DMS114 treated with DMSO at 0.1 percent for 48 hours (cell line): Measurements from ENCODE around the gene DIPK1B.
A peak's percentile ranks its signal among the peaks of the same experiment; 100 is the strongest.
"Not testable (repeated sequence)": the region's sequence is repeated elsewhere in the genome, so short reads cannot be mapped to it uniquely, and the experiment has no call there.

Source experiments
- DNase-seq: peaks from one replicate; lab custom pipeline; 2025; ENCODE audit not compliant: unreplicated experiment; lab: John Stamatoyannopoulos, UW

Gene DIPK1B

GRCh38 chr9:136748666-136749611 is 36.6 kb downstream of the DIPK1B start:
- DNase-seq = no peak

GRCh38 chr9:136750526-136750925 is 38.2 kb downstream of the DIPK1B start:
- DNase-seq = no peak

- no peak for DNase-seq
These were observed 38.9 kb downstream of the DIPK1B start for GRCh38 chr9:136751244-136751643.

DNA sequence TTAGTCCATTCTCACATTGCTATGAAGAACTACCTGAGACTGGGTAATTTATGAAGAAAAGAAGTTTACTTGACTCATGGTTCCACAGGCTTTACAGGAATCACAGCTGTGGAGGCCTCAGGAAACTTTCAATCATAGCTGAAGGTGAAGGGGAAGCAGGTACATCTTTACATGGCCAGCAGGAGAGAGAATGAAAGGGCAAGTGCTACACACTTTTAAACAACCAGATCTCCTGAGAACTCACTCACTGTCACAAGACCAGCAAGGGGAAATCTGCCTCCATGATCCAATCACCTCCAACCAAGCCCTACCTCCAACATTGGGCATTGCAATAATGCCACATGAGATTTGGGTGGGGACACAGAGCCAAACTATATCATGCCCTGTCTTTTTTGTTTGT is 39.4 kb downstream of the DIPK1B start:
- DNase-seq = no peak

DNA sequence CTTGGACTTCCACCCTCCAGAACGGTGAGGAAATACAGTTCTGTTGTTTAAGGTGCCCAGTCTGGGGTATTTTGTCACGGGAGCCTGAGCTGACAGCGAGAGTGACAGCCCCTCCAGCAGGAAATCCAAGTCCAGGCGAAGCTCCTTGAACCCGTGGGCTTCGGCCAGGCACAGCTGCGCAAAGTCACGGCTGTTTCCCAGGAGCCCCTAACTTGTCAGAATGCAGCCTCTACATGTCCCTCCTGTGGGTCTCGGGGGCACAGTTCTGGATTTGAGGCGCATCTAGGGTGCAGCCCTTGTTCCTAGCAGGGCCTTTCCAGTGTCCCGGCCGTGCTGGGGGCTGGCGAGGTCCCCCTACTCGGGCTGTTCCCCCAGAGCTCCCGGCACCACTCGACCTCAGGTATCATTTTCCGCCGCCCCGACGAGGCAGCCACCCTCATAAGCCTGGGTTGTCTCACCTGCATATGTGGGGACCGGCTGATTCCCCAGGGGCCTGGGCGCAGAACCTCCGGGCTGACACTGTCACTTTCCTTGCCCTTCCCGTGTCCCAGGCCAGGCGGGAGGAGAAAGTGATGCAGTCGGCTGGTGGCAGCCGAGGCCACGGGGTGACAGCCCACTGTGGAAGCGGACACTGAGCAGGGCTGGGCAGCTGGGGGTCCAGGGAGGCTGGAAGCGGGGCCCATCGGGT is 41.1 kb downstream of the DIPK1B start:
- DNase-seq = no peak

DNA sequence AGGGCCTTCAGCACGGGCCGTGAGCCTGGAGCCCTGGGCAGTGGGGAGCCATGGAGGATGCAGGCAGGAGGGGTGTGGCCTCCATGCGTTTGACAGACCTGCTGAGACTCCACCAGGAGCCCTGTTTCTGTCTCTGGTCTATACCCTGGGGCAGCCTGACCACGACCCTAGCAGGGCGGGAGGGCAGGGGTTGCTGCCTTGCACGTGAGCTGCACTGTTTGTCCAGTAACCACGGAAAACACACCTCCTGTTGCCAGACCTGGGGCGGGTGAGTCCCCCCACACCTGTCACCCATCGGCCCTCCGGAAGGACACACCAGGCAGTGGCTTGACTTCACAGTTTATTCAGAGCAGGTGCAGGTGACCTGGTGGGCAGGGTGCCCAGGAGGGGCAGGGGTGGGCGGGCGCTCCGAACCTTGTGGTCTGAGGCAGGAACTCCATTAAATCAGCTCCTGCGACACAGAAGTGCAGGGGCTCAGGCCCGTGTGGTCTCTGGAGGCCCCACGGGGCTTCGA is 41.7 kb downstream of the DIPK1B start:
- no peak for DNase-seq

DNA sequence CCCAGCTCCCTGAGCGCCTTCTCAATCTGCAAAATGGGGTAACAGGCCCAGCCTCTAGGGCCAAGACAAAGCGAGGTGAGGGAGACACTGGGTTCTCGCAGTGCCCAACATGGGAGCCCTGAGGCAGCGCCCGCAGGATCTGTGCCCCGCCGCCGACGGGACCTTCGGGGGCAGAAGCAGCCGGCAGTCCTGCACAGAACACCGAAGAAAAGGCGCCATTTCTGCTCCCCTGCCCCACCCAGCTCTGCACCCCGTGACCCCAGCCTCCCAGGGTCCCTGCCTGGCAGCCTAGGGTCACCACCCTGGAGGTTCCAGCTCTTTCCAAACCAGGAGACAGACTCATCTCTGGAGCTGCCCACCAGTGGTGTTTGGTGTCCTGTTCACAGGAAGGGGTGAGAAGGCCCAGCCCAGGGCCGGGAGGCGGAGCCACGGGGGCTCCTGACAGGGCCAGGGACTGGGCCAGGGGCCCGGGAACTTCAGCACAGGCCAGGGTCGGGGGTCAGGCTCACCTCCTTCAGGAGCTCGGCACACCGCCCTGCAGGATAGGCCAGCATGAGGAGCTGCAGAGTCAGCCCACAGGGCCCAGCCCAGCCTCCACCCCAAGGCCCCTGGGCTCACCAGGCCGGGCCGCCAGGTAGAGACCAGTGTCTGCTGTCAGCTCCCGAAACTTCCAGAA is 42.4 kb downstream of the DIPK1B start:
- DNase-seq = no peak

DNA sequence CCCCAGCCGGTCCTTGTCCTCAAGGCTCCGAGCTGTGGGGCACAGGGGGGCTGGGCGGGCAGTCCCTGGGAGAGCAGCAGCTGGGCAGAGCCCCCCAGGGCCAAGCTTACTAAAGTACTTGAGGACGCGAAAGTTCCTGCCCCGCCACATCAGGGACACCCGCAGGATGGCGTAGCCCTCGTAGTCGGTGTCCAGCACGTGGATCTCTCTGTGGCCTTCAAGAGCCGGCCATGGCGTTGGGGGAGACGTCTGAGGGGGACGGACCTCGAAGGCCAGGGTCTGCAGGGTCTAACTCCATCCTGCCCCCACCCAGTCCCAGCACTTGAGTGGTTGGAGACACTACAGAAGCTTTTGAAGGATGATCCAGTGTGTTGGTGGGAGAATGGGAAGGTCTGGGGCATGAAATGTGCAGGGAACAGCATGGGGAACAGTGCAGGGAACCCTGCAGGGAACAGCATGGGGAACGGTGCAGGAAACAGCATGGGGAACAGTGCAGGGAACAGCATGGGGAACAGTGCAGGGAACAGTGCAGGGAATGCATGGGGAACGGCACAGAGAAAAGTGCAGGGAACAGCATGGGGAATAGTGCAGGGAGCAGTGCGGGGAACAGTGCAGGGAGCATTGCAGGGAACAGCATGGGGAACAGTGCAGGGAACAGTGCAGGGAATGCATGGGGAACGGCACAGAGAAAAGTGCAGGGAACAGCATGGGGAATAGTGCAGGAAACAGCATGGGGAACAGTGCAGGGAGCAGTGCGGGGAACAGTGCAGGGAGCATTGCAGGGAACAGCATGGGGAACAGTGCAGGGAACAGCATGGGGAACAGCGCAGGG is 43.1 kb downstream of the DIPK1B start:
- DNase-seq = not testable (repeated sequence)

- no peak for DNase-seq
These were observed 43.7 kb downstream of the DIPK1B start for GRCh38 chr9:136756134-136756438.

GRCh38 chr9:136756836-136757235 is 44.5 kb downstream of the DIPK1B start:
- DNase-seq = no peak

DNA sequence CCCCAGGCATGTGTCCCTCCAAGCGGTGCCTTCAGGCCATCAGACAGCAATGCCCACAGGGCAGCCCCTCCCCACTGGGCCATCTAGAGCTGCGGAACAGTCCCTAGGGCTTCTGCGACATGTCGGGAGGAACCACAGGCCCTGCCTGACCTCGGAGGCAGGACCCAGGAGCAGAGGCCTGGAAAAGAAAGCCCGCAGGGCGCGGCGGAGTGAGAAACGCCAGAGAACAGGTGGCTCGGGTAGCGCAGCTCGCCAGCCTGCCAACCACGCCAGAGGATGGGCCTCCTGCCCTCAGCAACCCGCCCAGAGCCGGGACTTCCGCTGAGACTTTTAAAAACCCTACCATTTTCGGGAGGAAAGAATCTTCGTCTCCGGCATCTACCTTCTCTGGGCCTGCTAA is 45.0 kb downstream of the DIPK1B start:
- DNase-seq = no peak

DNA sequence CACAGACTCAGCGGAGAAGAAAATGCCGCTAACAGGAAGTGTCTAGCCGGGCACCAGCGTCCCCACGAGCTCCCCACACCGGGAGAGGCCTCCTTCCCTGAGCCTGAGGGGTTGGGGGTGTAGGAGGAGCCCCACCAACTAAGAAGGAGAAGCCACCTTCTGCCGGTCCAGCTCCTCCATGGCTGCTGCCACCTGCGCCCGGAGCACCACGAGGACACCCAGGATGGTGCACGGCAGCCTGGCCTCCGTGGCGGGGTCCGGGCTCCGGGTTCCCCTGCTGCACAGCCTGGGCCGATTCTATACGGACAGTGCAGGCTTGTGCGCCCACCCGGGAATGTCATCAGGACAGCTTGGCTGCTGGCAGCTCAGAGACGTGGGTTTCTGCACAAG is 45.4 kb downstream of the DIPK1B start:
- DNase-seq = no peak

DNA sequence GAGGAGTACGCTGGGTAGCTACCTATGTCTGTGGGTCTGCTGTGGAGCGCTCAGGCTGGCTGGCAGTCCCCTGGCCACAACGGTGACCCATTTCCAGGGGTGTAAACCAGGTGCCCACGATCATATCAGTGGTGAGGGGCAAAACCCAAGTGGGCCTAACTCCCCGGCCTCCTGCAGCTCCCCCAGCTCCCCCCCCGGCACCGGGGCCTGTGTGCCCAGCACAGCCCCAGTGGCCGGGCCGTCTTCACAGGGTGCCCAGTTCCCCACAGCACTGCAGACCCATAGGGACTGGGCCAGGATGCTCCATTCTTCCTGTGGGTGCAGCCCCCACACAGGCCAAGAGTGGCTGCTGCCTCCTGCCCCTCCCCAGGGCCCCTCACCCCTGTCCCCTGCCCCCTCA is 46.6 kb downstream of the DIPK1B start:
- DNase-seq = no peak

GRCh38 chr9:136759436-136760325 is 47.3 kb downstream of the DIPK1B start:
- DNase-seq = no peak

- no peak for DNase-seq
These were observed 48.1 kb downstream of the DIPK1B start for GRCh38 chr9:136760424-136760823.

GRCh38 chr9:136760834-136761544 is 48.6 kb downstream of the DIPK1B start:
- peak; percentile 37 for DNase-seq

GRCh38 chr9:136761545-136761981 is 49.2 kb downstream of the DIPK1B start:
- no peak for DNase-seq

- DNase-seq = no peak
These were observed 49.9 kb downstream of the DIPK1B start for GRCh38 chr9:136762221-136762691.
